Measurements from ENCODE around the gene PCBD2. TPM values are rescaled to one million over a fixed set of nuclear protein-coding genes. Genes with fewer than 3 reads are reported as not detected.

The PCBD2 gene
- total and polyA plus RNA-seq, 2 donors (not counting 1 experiment from before 2014, with no cell fraction given): 3.8 to 5.4 TPM

DNA sequence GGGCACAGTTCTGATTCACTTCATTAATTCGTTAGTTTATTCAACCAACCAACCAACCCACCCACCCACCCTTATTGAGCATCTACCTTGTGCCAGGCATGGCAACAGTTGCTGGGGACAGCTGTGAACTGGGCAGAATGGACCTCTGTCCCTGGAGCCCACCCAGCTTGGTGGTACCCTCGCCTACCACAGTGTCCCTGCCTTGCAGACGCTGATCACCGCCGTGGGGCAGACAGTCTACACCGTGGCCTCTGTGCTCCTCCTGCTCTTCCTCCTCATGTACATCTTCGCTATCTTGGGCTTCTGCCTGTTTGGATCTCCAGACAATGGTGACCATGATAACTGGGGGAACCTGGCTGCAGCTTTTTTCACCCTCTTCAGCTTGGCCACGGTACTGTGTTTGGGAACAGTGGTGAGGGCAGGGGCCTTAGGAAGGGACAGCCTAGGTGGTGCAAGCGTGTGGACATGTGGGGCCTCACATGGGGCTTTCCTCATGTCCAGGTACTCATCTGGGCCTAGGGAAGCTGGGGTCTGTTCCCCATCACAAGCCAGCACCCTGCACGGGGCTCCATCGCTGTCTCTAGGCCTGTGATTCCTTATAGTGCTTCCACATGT lies 102.9 kb downstream of the PCBD2 start:
- Histone ChIP-seq H3K4me3 (replicated peaks in 1 of 4; ENCODE audit: control extremely low read depth in 1 of 4, insufficient read depth in 1 of 4, low read depth in 3 of 4, low read length in 4 of 4) (no peak overlapping the region), H3K4me1 (ENCODE audit: control insufficient read depth, extremely low read depth, insufficient read depth, low read length) (no peaks in the 10 kb centered on the region), H3K27me3 (ENCODE audit: control insufficient read depth, insufficient read depth, low read length) (no peaks in the 10 kb centered on the region), H2AFZ (ENCODE audit: low read length) (no peak overlapping the region), H3K4me2 (ENCODE audit: extremely low read depth, insufficient read depth, low read length) (no peak overlapping the region), H3K27ac (ENCODE audit: insufficient read depth, low read length) (no peak overlapping the region), H3K9ac (ENCODE audit: insufficient read depth, low read length) (no peak overlapping the region), H3K9me3 (ENCODE audit: control insufficient read depth, insufficient read depth, low read depth, low read length) (no peaks in the 10 kb centered on the region), H3K79me2 (ENCODE audit: control insufficient read depth, insufficient read depth, low read length) (no peaks in the 10 kb centered on the region), H4K20me1 (ENCODE audit: control insufficient read depth, extremely low read depth, insufficient read depth, low read length) (no peaks in the 10 kb centered on the region), H3K36me3 (ENCODE audit: control insufficient read depth, insufficient read depth, low read length) (no peaks in the 10 kb centered on the region)
- no peak for DNase-seq (ENCODE audit: low read depth in 2 of 2)
- TF ChIP-seq CTCF (conservative IDR thresholded peaks at IDR 0.05 in 1 of 2, IDR thresholded peaks at IDR 0.05 in 1 of 2; ENCODE audit: low read depth in 1 of 2, low read length in 2 of 2): no peak
- no peak for TF ChIP-seq EZH2 (IDR thresholded peaks at IDR 0.05; ENCODE audit: low read length, missing control alignments)

- Histone ChIP-seq H4K20me1 (ENCODE audit: control insufficient read depth, extremely low read depth, insufficient read depth, low read length) (no peaks in the 10 kb centered on the region), H3K79me2 (ENCODE audit: control insufficient read depth, insufficient read depth, low read length) (no peaks in the 10 kb centered on the region), H3K36me3 (ENCODE audit: control insufficient read depth, insufficient read depth, low read length) (no peaks in the 10 kb centered on the region), H3K9ac (ENCODE audit: insufficient read depth, low read length) (no peak overlapping the region), H3K4me1 (ENCODE audit: control insufficient read depth, extremely low read depth, insufficient read depth, low read length) (no peaks in the 10 kb centered on the region), H2AFZ (ENCODE audit: low read length) (no peak overlapping the region), H3K4me3 (replicated peaks in 1 of 4; ENCODE audit: control extremely low read depth in 1 of 4, insufficient read depth in 1 of 4, low read depth in 3 of 4, low read length in 4 of 4) (no peak overlapping the region), H3K27ac (ENCODE audit: insufficient read depth, low read length) (no peak overlapping the region), H3K27me3 (ENCODE audit: control insufficient read depth, insufficient read depth, low read length) (no peaks in the 10 kb centered on the region), H3K4me2 (ENCODE audit: extremely low read depth, insufficient read depth, low read length) (no peak overlapping the region), H3K9me3 (ENCODE audit: control insufficient read depth, insufficient read depth, low read depth, low read length) (no peaks in the 10 kb centered on the region)
- DNase-seq (ENCODE audit: low read depth in 2 of 2): no peak
- TF ChIP-seq EZH2 (IDR thresholded peaks at IDR 0.05; ENCODE audit: low read length, missing control alignments) (no peak), CTCF (conservative IDR thresholded peaks at IDR 0.05 in 1 of 2, IDR thresholded peaks at IDR 0.05 in 1 of 2; ENCODE audit: low read depth in 1 of 2, low read length in 2 of 2) (no peak)
Observed at GRCh38 chr5:135008556-135008955, 103.6 kb downstream of the PCBD2 start.

GRCh38 chr5:135008981-135009735 lies 104.2 kb downstream of the PCBD2 start:
- TF ChIP-seq CTCF (conservative IDR thresholded peaks at IDR 0.05 in 1 of 2, IDR thresholded peaks at IDR 0.05 in 1 of 2; ENCODE audit: low read depth in 1 of 2, low read length in 2 of 2) (no peak), EZH2 (IDR thresholded peaks at IDR 0.05; ENCODE audit: low read length, missing control alignments) (no peak)
- Histone ChIP-seq H3K4me1 (ENCODE audit: control insufficient read depth, extremely low read depth, insufficient read depth, low read length) (no peaks in the 10 kb centered on the region), H3K27ac (ENCODE audit: insufficient read depth, low read length) (no peak overlapping the region), H3K27me3 (ENCODE audit: control insufficient read depth, insufficient read depth, low read length) (no peaks in the 10 kb centered on the region), H3K9me3 (ENCODE audit: control insufficient read depth, insufficient read depth, low read depth, low read length) (no peaks in the 10 kb centered on the region), H3K4me2 (ENCODE audit: extremely low read depth, insufficient read depth, low read length) (no peak overlapping the region), H3K79me2 (ENCODE audit: control insufficient read depth, insufficient read depth, low read length) (no peaks in the 10 kb centered on the region), H3K4me3 (replicated peaks in 1 of 4; ENCODE audit: control extremely low read depth in 1 of 4, insufficient read depth in 1 of 4, low read depth in 3 of 4, low read length in 4 of 4) (no peak overlapping the region), H3K9ac (ENCODE audit: insufficient read depth, low read length) (no peak overlapping the region), H3K36me3 (ENCODE audit: control insufficient read depth, insufficient read depth, low read length) (no peaks in the 10 kb centered on the region), H4K20me1 (ENCODE audit: control insufficient read depth, extremely low read depth, insufficient read depth, low read length) (no peaks in the 10 kb centered on the region), H2AFZ (ENCODE audit: low read length) (no peak overlapping the region)
- no peak for DNase-seq (ENCODE audit: low read depth in 2 of 2)

Data from fibroblast of lung (primary cell).